Measurements from ENCODE around the gene CCDC83.
"Not testable (repeated sequence)": the region's sequence is repeated elsewhere in the genome, so short reads cannot be mapped to it uniquely, and the experiment has no call there.

The CCDC83 gene

DNA sequence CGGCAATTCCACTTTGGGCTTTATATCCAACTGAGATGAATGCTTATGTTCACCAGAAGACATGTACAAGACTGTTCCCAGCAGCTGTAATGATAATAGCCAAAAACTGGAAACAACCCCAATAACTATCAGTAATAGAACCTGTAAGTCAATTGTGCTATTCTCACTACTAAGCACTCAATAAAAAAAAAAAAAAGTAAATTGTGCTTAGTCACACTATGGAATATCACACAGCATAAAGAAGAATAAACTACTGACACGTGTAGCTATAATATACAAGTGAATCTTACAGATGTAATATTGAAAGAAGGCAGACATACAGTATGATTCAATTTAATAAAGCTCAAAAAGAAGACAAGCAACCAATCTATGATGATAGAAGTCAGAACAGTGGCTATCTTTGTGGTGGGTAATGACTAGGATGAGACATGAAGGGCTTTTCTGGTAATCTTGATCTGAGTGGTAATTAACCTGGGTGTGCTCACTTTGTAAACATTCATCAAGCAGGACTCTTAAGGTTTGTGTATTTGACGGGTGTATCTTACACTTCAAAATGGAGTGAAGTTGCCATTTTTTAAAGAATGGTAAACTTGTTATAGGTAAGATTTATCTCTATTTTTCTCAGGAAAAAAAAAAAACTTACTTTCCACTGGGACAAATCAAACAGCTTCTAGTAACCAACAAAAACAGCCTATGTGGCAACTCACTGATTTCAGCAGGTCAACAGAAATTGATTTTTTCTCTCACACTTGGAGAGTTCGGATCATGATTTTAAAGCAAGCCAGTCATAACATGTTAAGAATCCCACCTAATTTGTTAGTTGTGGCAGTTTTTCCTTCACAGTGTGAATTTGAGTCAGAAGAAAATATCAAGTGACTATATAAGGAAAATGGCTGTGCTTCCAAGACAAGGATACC, 84.2 kb downstream of the CCDC83 start:
- DNase-seq (ENCODE audit: low read depth in 1 of 2, low spot score in 1 of 2) = no peak

DNA sequence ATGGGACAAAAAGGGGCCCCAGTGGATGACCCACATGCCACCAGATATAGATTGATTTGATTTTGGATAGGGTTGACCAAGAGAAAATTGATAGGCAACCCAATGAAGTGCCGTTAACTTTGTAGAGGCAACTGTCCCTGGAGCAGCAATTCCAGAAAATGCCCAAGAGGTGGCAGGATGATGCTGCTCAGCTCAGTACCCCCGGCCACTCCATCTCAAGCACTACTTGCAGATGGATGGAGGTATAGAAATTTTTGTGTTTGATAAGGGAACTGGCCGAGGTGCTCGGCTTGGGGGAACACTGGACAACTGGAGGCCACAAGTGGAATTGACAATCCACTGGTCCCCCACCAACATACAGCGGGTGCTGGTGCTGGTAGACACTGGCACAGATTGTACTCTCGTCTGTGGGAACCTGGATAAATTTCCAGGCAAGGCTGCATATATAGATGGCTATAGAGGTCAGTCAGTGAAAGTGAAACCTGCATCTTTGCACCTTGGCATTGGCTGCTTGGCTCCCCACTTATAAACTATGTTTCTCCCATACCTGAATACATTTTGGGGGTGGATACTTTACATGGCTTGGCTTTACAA, 86.3 kb downstream of the CCDC83 start:
- DNase-seq (ENCODE audit: low read depth in 1 of 2, low spot score in 1 of 2) = no peak

DNA sequence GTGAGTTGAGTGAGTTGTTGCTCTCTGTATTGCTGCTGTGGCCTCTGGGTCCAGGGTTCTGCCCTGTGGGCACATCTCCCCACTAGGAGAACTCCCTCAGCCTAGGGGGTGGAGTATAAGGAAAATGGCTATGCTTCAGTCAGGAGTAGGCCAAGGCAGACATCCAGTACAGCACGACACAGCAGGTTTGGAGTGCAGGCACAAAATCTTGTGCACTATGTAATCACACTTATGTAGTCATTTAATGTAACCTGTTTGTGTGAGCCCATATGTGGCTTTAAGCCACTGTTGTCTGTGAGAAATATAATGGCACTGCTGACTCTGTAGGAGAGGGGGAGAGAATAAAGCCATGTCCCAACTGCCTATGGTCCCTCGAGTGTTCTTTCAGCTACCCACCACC, 90.1 kb downstream of the CCDC83 start:
- DNase-seq (ENCODE audit: low read depth in 1 of 2, low spot score in 1 of 2) = no peak

DNA sequence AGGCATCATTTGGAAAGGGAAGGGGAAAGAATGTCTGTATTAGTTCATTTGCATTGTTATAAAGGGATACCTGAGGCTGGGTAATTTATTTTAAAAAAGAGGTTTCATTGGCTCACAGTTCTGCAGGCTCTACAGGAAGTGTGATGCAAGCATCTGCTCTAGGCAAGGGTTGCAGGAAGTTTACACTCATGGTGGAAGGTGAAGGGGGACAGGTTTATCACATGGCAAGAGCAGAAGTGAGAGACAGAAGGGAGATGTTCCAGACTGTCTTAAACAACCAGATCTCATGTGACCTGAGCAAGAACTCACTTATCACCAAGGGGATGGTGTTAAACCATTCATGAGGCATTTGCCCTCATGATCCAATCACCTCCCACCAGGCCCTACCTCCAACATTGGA, 90.6 kb downstream of the CCDC83 start:
- DNase-seq (ENCODE audit: low read depth in 1 of 2, low spot score in 1 of 2) = no peak

DNA sequence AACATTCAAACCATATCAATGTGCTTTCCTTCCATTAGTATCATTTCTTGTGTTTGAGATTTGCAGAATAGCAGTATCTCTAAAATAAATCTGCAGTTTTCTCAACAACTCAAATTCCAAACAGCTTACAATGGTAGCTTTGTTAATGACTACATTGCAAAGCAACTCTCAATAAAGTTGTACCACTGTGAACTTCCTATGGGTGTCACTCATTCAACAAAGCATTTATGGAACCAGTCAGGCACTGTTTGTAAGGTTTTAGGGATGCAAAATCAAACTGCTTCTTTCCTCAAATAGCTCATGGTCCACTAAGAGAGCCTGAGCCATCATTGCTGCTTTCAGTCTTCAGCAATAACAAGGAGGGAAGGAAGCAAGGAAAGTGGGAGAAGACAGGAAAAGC, 91.0 kb downstream of the CCDC83 start:
- no peak for DNase-seq (ENCODE audit: low read depth in 1 of 2, low spot score in 1 of 2)

DNA sequence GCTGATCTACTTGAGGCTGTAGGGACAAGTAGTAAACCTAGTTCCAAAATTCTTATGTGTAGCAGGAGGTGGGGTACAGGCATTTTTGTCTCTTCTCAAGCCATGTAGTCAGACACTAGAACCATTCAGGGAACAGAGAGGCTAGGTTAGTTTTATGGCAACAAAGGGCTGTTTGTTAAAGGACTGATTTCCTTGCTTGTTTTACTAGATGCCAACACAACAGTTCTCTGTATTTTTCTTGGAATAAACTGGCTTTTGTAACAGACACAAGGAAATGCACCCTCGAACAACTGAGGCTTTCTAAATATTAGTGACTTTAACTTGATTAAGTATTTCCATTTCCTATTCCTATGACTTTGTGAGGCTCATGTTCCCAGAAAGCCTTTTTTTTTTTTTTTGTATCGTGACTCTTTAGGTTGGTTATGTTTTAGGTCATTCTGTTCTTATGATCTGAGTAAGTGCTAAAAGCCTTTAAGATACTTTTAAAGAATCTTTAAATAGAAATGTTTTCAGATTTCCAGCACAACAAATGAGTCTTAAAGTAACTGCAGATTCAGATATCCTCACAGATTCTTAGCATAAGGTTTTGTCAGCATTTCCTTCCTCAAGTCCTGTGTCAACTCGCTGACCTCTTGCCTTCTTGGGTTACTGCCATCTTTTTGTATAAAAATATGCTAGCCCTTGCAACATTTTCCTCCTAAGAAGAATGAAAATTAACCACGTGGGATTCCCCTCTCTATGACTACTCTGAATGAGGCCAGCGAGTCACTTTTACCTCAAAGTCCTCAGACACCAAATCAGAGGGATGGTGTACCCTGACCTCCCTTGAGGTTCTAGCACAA, 92.5 kb downstream of the CCDC83 start:
- DNase-seq (ENCODE audit: low read depth in 1 of 2, low spot score in 1 of 2) = no peak

DNA sequence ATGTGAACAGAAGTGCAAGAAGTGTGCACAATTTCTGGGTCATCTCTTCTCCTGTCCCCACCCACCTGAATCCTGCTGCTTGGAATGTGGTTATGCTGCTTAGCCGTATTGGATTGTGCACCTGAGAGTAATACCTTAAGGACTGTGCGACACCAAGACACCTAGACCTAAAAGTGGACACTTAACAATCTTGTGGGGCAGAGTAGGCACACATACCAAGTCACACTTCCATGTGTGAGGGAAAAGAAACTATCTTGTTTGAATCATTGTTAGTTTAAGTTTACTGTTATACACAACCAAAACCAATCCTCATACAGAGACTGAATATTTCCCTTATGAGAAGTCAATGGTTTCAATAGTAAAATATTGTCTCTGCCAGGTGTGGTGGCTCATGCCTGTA, 93.7 kb downstream of the CCDC83 start:
- no peak for DNase-seq (ENCODE audit: low read depth in 1 of 2, low spot score in 1 of 2)

DNA sequence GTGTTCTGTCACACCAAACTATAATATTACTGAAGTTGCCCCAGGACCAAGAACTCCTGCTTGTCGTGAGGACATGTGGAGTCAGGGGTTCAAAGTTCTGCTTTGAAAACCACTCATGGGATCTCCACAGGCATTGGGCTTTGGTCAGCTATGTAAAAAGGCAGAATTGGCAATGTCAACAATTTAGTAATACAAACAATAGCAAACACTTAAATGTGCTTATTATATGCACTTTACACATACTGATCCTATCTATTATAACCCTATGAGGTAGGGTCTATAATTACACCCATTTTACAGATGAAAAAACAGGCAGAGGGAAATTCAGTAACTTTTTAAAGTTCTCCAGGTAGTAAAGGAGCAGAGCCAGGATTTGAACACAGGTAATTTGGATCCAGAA, 94.6 kb downstream of the CCDC83 start:
- no peak for DNase-seq (ENCODE audit: low read depth in 1 of 2, low spot score in 1 of 2)

DNA sequence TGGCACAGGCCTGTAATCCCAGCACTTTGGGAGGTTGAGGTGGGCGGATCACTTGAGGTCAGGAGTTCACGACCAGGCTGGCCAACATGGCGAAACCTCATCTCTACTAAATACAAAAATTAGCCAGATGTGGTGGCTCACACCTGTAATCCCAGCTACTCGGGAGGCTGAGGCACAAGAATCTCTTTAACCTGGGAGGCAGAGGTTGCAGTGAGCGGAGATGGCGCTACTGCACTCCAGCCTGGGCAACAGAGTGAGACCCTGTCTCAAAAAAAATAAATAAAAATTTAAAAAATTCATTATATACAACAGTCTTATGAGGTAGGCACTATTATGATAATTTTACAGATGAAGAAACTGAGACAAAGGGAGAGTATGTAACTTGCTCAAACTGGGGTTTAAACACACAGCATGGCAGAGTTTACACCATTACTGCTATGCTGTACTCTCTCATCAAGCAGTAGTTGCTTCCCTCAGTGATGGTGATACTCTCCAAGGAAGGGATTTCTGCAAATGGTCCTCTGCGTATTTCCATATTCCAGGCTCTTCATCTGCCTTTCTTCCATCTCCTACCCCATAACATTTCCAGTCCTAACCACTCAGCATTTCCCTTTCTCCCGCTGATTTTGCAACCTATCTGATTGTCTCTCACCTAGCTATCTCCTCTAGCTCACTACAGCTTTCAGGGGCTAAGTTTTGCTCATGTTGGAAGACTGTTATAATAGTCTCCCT, 95.3 kb downstream of the CCDC83 start:
- DNase-seq (ENCODE audit: low read depth in 1 of 2, low spot score in 1 of 2) = no peak

DNA sequence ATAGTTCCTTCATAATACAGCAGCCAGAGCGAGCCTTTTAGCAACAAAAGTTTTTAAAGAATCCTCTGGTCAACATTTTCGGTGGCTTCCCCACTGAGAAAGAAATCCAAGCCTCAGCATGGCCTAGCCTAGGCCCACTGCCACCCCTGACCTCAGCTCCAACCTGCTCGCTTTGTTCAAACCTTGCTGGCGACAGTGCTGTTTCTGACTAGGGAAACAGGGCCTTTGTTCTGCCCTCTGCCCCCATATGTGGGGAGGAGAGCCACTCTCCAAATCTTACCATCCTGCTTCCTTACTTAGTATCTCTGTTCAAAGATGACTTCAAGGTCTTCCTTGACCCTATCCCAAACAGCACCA, 95.8 kb downstream of the CCDC83 start:
- no peak for DNase-seq (ENCODE audit: low read depth in 1 of 2, low spot score in 1 of 2)

DNA sequence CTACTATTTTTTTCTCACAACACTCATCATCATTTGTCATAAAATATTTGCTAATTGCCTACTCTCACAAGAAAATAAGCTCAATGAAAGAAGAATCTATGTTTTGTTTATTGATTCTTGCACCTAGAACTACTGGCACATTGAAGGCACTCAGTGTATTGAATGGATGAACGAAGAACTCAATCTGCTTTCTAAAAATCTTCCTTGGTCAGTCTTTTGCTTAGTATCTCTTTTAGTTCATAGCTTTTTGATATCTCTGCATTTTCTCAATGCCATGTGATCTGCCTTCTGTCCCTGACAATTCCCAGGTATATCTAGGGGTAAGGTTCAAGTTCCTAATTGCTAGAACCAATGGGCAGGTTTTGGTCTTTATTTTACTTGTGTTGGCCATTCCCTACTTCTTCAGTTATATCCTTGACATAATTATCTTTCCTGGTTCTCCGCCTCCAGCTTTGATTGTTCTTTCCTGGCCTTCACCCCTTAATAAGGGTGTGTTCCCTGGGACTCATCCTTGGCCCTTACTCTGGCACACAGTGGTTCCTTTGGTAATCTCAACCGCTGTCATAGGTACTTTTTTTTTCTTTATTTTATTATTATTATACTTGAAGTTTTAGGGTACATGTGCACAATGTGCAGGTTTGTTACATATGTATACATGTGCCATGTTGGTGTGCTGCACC, 96.4 kb downstream of the CCDC83 start:
- DNase-seq (ENCODE audit: low read depth in 1 of 2, low spot score in 1 of 2) = no peak

DNA sequence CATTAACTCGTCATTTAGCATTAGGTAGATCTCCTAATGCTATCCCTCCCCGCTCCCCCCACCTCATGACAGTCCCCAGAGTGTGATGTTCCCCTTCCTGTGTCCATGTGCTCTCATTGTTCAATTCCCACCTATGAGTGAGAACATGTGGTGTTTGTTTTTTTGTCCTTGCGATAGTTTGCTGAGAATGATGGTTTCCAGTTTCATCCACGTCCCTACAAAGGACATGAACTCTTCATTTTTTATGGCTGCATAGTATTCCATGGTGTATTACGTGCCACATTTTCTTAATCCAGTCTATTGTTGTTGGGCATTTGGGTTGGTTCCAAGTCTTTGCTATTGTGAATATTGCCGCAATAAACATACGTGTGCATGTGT, 96.9 kb downstream of the CCDC83 start:
- DNase-seq (ENCODE audit: low read depth in 1 of 2, low spot score in 1 of 2) = not testable (repeated sequence)

DNA sequence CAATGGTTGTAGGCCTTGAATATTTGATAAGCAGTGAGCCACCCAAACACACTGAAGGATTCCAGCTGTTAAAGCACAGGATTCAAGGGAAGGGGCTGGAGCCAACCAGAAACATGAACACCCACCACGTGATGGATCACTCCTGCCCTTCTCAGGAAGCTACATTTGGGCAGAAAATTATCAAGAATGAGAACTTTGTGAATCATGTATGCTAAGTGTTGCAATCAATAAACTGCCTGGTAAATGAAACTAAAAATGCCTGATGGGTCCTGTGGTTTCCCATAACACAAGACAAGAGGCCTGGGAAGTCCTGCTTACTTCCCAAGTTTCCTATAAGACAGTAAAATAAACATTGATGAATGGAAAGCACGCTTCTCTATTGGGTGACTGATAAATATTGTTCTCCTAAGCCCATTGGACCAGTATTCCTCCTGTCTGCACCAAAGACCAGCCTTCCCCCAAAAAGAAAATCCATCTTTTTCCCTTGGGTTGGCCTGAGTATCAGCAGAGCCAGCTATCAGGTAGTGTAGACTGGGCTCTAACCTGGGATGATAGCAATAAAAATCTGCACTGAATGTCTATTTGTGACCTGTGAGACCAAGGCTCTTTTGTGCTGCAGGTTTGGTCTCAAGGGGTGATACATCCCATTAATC, 98.4 kb downstream of the CCDC83 start:
- no peak for DNase-seq (ENCODE audit: low read depth in 1 of 2, low spot score in 1 of 2)

DNA sequence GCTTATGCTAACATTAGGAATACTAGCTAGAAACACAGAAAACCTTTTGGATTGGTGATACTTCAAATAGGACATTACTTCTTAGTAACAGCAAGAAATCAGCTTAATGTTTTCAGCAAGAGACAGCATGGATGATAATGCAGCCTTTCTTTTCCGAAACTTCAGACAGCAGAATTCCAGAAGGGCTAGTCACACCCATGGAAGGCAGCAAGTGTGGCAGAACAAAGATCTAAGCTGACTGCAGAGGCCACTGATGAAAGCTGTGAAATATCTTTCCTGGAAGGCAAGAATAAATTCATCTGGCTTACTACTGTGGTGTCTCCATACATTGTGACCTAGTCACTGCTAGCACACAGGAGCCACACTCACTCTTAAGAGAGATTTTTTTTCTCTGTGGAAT, 100.3 kb downstream of the CCDC83 start:
- no peak for DNase-seq (ENCODE audit: low read depth in 1 of 2, low spot score in 1 of 2)

DNA sequence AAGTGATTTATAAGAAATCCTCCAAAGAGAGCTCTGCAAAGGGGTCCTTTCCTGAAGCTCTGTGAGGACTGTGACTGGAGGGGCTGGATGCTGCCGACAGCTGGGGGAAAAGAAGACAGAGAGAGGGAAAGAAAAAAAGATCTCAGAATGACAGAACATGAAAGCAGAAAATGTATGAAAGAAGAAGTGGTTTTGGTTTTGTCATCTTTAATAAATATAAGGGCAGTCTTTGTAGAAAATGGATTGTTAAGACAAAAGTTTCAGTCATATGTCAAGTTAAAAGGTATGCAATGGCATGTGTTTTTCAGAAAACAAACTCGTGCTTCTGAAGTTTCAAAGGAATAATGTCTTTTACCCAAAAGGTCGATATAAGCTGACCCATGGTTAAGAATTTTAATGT, 105.5 kb downstream of the CCDC83 start:
- DNase-seq (ENCODE audit: low read depth in 1 of 2, low spot score in 1 of 2) = no peak

DNA sequence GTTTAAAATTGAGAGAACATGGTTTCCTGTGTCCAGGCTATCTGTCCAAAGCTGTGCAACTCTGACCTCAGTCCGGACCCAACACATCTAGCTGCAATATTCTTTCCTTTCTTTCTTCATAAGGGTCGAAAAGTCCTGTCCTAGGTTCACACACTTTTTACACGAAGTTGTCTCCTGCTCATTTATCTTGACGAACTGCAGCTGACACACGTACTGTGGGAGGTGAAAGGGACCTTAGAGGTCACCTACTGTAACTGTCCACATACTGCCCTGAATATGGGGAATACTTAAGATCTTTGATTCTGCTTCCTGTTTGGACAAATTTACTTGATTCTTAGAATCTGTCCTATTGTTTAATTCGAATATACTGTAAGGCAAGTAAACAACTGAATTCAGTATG, 105.9 kb downstream of the CCDC83 start:
- no peak for DNase-seq (ENCODE audit: low read depth in 1 of 2, low spot score in 1 of 2)

DNA sequence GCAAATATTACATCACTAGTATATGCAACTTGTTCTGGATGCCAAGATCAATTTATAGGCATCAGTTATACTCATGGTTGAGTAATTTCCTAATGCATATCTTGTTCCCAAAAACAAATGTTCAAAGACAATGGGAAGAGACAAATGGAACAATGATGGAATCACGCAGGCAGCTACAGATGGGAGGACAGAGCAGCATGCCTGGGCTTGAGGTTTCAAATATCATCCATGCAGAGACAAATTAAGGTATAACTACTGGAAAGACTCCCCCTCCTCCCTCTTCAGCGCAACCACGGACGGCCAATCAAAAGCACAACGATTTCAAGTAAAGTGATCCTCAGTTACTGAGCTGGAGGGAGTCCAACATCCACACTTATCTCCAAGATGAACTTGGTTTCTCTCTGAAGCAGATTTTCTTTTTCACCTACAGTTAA, 106.8 kb downstream of the CCDC83 start:
- DNase-seq (ENCODE audit: low read depth in 1 of 2, low spot score in 1 of 2) = no peak

DNA sequence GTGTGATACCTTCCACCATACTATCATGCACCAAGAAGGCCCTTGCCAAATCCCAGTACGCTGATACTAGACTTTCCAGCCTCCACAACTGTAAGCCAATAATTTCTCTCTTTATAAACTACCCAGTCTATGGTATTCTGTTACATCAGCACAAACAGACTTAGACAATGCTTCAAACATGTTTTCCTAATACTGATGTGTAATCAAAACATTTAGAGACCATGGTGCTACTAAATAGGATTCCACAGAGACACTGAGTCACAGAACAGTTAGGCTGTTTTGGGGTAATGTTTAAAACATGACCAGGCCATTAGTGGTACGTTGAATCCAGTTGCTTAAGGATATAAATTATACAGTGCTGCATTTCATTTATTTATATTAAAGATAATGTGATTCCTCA, 110.0 kb downstream of the CCDC83 start:
- no peak for DNase-seq (ENCODE audit: low read depth in 1 of 2, low spot score in 1 of 2)

DNA sequence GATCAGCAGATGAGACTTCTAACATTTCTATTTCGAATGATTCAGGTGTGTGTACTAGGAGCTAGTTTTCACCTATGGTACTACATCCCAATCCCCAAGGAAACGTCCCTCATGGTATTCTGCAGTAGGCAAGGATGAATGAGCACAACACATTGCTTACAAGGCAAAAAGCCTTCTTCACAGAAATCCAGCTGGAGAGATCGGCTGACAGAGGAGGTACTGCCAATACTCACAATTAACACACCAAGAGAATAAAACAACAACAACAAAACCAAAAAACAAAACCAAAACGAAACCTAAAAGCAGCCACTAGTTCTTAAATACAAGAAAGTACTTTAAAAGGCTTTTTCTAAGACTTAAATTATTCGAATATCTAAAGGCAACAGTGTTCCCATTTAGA, 112.3 kb downstream of the CCDC83 start:
- DNase-seq (ENCODE audit: low read depth in 1 of 2, low spot score in 1 of 2) = no peak
